ENCODE data around the gene TSHZ3.

The TSHZ3 gene

GRCh38 chr19:31334849-31335624 is 14.2 kb downstream of the TSHZ3 start:
- DNase-seq: no peak

- peak; percentile 35 for DNase-seq
These were observed 15.0 kb downstream of the TSHZ3 start for GRCh38 chr19:31334101-31334848.

- DNase-seq: peak; percentile 76
These were observed 17.1 kb downstream of the TSHZ3 start for GRCh38 chr19:31332096-31332495.

GRCh38 chr19:31331536-31331935 is 17.7 kb downstream of the TSHZ3 start:
- no peak for DNase-seq

GRCh38 chr19:31330761-31331160 is 18.5 kb downstream of the TSHZ3 start:
- no peak for DNase-seq

- DNase-seq: no peak
These were observed 19.0 kb downstream of the TSHZ3 start for GRCh38 chr19:31330237-31330636.

- DNase-seq: peak; percentile 45
These were observed 19.4 kb downstream of the TSHZ3 start for GRCh38 chr19:31329819-31330218.

- no peak for DNase-seq
These were observed 21.0 kb downstream of the TSHZ3 start for GRCh38 chr19:31328238-31328637.

- DNase-seq: no peak
These were observed 22.8 kb downstream of the TSHZ3 start for GRCh38 chr19:31326329-31327028.

GRCh38 chr19:31325342-31325741 is 23.9 kb downstream of the TSHZ3 start:
- DNase-seq: no peak

GRCh38 chr19:31319465-31319864 is 29.8 kb downstream of the TSHZ3 start:
- DNase-seq: no peak

- no peak for DNase-seq
These were observed 30.3 kb downstream of the TSHZ3 start for GRCh38 chr19:31318790-31319425.

- DNase-seq: no peak
These were observed 31.7 kb downstream of the TSHZ3 start for GRCh38 chr19:31317570-31317969.

GRCh38 chr19:31317093-31317492 is 32.1 kb downstream of the TSHZ3 start:
- DNase-seq: no peak

- DNase-seq: no peak
These were observed 32.9 kb downstream of the TSHZ3 start for GRCh38 chr19:31316201-31316951.

- DNase-seq: no peak
These were observed 33.6 kb downstream of the TSHZ3 start for GRCh38 chr19:31315652-31316051.

GRCh38 chr19:31314849-31315629 is 34.2 kb downstream of the TSHZ3 start:
- no peak for DNase-seq

GRCh38 chr19:31314156-31314555 is 35.1 kb downstream of the TSHZ3 start:
- DNase-seq: no peak

- DNase-seq: no peak
These were observed 35.8 kb downstream of the TSHZ3 start for GRCh38 chr19:31313291-31314030.

- DNase-seq: no peak
These were observed 36.5 kb downstream of the TSHZ3 start for GRCh38 chr19:31312677-31313244.

Data from fibroblast of skin of back (primary cell).